Panc1 (cell line): ENCODE data around the gene PDZK1IP1. TPM values are rescaled to one million over a fixed set of nuclear protein-coding genes. Genes with fewer than 3 reads are reported as not detected.

Source experiments
- ATAC-seq: fragments of 200-7000 bp; cut with Tn5 transposase; 2 replicates; pipeline ENCODE4 v1.9.1; 2020; ENCODE audit warnings: mild to moderate bottlenecking, moderate library complexity
- BruUV-seq: library from RNA; stranded (reverse); fragments of 400-500 nt; replicated peaks from 2 replicates; lab custom pipeline; 2021; lab: Mats Ljungman, UMichigan
- CTCF ChIA-PET: fragments of 300-600 bp; sonication (Branson Sonifier 250); formaldehyde crosslinking; loops from one replicate; lab custom pipeline; 2022; ENCODE audit warnings: antibody characterized with exemption; lab: Charles Lee
- POLR2A ChIA-PET: fragments of 300-600 bp; sonication (Branson Sonifier 250); formaldehyde crosslinking; loops from one replicate; lab custom pipeline; 2022; ENCODE audit warnings: antibody characterized with exemption; lab: Charles Lee
- DNase-seq: peaks from one replicate; pipeline ENCODE4 v3.0.0-alpha.2; 2010; ENCODE audit warnings: low read depth, low spot score
- H3K27ac ChIP-seq: 2 replicates; pipeline ENCODE4 v1.5.1; 2011; ENCODE audit warnings: mild to moderate bottlenecking, low read length, inconsistent platforms
- H3K27me3 ChIP-seq: fragments of 200-500 bp; sonication (Bioruptor generic); 2 replicates; pipeline ENCODE4 v1.6.0; 2014; ENCODE audit warnings: low read length, inconsistent platforms; ENCODE audit not compliant: control insufficient read depth, insufficient read depth
- H3K36me3 ChIP-seq: fragments of 200-500 bp; sonication (Bioruptor generic); 2 replicates; pipeline ENCODE4 v1.5.1; 2014; ENCODE audit warnings: inconsistent platforms, mild to moderate bottlenecking, low read length, moderate library complexity; ENCODE audit not compliant: control insufficient read depth, insufficient read depth
- H3K4me1 ChIP-seq: 2 replicates; pipeline ENCODE4 v1.5.1; 2011; ENCODE audit warnings: inconsistent platforms, mild to moderate bottlenecking, low read length, moderate library complexity; ENCODE audit not compliant: control insufficient read depth, insufficient read depth
- H3K4me3 ChIP-seq, 2 experiments: 2 replicates each; pipeline ENCODE4 v1.5.1; 2011 to 2012; ENCODE audit warnings: low read depth in 2 of 2, low read length in 2 of 2, mild to moderate bottlenecking in 2 of 2, inconsistent platforms in 1 of 2, moderate library complexity in 1 of 2
- H3K9me3 ChIP-seq: fragments of 200-500 bp; sonication (Bioruptor generic); 2 replicates; pipeline ENCODE4 v1.5.1; 2014; ENCODE audit warnings: low read depth, mild to moderate bottlenecking, inconsistent platforms, low read length, moderate library complexity; ENCODE audit not compliant: control insufficient read depth, insufficient read depth
- POLR2AphosphoS5 ChIP-seq: IDR thresholded peaks from 2 replicates; pipeline ENCODE4 v1.6.1; 2012; ENCODE audit warnings: mild to moderate bottlenecking, low read depth, low read length, moderate library complexity
- SIN3A ChIP-seq: IDR thresholded peaks from 2 replicates; pipeline ENCODE4 v1.6.1; 2012; ENCODE audit warnings: low read depth, mild to moderate bottlenecking, low read length, moderate library complexity, borderline replicate concordance; ENCODE audit not compliant: insufficient read depth
- TCF7L2 ChIP-seq: IDR thresholded peaks from 2 replicates; pipeline ENCODE4 v1.6.1; 2011; ENCODE audit warnings: mild to moderate bottlenecking, low read depth, low read length, inconsistent platforms
- in situ Hi-C: cut with HindIII; loops from 2 replicates; pipeline ENCODE4 v1.10.0; 2016; ENCODE audit warnings: low sequenced_read_pairs, low pct_unique_long_range_greater_than_20kb
- intact Hi-C: fragments of 100-400 bp; cut with micrococcal nuclease; formaldehyde crosslinking; loops from one replicate; pipeline ENCODE4 v1.10.0; 2022; ENCODE audit not compliant: unreplicated experiment
- total RNA-seq: library from RNA; stranded (reverse); gene quantifications from one replicate; pipeline ENCODE4 v1.2.1, GENCODE V29; 2021; ENCODE audit not compliant: unreplicated experiment
- TF ChIP-seq, protein P1 (sequence below): fragments of 450-650 bp; IDR thresholded peaks from 2 replicates; pipeline ENCODE4 v1.5.1; 2017; ENCODE audit warnings: mild to moderate bottlenecking
- TF ChIP-seq, protein P2 (sequence below), 2 experiments: IDR thresholded peaks; 2 replicates each; pipeline ENCODE4 v1.6.1; 2011 to 2012; ENCODE audit warnings: low read depth in 2 of 2, control low read depth in 1 of 2, low read length in 1 of 2, mild to moderate bottlenecking in 1 of 2, moderate library complexity in 1 of 2; ENCODE audit not compliant: insufficient read depth in 1 of 2

Gene PDZK1IP1
- total RNA-seq, 1 experiment from 2014 or later, result not detected

DNA sequence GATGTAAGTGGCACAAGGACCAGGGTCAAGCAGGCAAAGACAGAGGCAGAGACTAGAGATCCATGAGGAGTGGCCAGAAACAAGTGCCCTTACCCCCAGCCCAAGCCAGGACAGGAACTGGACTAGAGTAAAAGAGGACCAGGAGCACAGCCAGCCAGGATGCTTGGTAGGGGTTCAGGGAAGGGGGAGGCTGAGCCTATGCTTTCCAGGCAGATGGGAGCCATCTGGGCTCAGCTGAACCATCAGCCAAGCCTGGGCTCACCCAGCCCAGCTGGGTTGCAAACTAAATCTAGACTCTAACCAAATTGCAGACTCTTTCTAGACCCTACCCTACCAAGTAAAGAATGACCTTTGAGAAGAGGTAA, 15.2 kb downstream of the PDZK1IP1 start:
- H3K27me3 ChIP-seq, result no peaks in the 10 kb centered on the region; the same call in 1 of the 2 replicates
- intact Hi-C loops (no loop called here), in situ Hi-C loops (no loop called here)
- ChIA-PET POLR2A (no interaction called here), CTCF (no interaction called here)
- H3K9me3 ChIP-seq, result no peaks in the 10 kb centered on the region
- no TSS peak for BruUV-seq
- H3K36me3 ChIP-seq, result no peaks in the 10 kb centered on the region
- H3K4me1 ChIP-seq, result no peaks in the 10 kb centered on the region
- no peak overlapping the region for H3K4me3 ChIP-seq
- no peak for ATAC-seq
- DNase-seq, result no peak
- TF ChIP-seq POLR2AphosphoS5 (no peak), TCF7L2 (no peak), SIN3A (no peak)
- TF ChIP-seq, protein P1, sequence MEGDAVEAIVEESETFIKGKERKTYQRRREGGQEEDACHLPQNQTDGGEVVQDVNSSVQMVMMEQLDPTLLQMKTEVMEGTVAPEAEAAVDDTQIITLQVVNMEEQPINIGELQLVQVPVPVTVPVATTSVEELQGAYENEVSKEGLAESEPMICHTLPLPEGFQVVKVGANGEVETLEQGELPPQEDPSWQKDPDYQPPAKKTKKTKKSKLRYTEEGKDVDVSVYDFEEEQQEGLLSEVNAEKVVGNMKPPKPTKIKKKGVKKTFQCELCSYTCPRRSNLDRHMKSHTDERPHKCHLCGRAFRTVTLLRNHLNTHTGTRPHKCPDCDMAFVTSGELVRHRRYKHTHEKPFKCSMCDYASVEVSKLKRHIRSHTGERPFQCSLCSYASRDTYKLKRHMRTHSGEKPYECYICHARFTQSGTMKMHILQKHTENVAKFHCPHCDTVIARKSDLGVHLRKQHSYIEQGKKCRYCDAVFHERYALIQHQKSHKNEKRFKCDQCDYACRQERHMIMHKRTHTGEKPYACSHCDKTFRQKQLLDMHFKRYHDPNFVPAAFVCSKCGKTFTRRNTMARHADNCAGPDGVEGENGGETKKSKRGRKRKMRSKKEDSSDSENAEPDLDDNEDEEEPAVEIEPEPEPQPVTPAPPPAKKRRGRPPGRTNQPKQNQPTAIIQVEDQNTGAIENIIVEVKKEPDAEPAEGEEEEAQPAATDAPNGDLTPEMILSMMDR, result no peak
- TF ChIP-seq, protein P2, sequence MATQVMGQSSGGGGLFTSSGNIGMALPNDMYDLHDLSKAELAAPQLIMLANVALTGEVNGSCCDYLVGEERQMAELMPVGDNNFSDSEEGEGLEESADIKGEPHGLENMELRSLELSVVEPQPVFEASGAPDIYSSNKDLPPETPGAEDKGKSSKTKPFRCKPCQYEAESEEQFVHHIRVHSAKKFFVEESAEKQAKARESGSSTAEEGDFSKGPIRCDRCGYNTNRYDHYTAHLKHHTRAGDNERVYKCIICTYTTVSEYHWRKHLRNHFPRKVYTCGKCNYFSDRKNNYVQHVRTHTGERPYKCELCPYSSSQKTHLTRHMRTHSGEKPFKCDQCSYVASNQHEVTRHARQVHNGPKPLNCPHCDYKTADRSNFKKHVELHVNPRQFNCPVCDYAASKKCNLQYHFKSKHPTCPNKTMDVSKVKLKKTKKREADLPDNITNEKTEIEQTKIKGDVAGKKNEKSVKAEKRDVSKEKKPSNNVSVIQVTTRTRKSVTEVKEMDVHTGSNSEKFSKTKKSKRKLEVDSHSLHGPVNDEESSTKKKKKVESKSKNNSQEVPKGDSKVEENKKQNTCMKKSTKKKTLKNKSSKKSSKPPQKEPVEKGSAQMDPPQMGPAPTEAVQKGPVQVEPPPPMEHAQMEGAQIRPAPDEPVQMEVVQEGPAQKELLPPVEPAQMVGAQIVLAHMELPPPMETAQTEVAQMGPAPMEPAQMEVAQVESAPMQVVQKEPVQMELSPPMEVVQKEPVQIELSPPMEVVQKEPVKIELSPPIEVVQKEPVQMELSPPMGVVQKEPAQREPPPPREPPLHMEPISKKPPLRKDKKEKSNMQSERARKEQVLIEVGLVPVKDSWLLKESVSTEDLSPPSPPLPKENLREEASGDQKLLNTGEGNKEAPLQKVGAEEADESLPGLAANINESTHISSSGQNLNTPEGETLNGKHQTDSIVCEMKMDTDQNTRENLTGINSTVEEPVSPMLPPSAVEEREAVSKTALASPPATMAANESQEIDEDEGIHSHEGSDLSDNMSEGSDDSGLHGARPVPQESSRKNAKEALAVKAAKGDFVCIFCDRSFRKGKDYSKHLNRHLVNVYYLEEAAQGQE (IDR thresholded peaks at IDR 0.05; ENCODE audit: insufficient read depth in 1 of 2, low read depth in 2 of 2, low read length in 1 of 2), result no peak
- H3K27ac ChIP-seq, result no peak overlapping the region

DNA sequence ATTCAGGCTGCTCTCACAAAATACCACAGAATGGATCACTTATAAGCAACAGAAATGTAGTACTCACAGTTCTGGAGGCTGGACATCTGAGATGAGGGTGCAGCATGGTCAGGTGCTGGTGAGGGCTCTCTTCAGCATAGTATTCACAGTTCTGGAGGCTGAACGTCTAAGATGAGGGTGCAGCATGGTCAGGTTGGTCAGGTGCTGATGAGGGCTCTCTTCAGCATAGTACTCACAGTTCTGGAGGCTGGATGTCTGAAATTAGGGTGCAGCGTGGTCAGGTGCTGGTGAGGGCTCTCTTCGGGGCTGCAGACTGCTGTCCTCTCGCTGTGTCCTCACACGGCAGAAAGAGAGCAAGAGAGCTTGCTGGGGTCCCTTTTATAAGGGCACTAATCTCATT, 17.1 kb downstream of the PDZK1IP1 start:
- TF ChIP-seq POLR2AphosphoS5, result no peak
- TF ChIP-seq, protein P2 (IDR thresholded peaks at IDR 0.05; ENCODE audit: insufficient read depth in 1 of 2, low read depth in 2 of 2, low read length in 1 of 2), result no peak
- no peaks in the 10 kb centered on the region for H3K4me1 ChIP-seq
- ChIA-PET CTCF (interaction anchor here (0.6 kb wide), 1 partner anchor 56 kb away, joined by 3 read pairs; no protein-coding TSS in a partner anchor), POLR2A (no interaction called here)
- no peak overlapping the region for H3K4me3 ChIP-seq
- intact Hi-C loops, result no loop called here
- BruUV-seq, result no TSS peak
- DNase-seq, result no peak
- no peak for ATAC-seq
- H3K36me3 ChIP-seq, result no peaks in the 10 kb centered on the region
- no peak overlapping the region for H3K27ac ChIP-seq
- no peaks in the 10 kb centered on the region for H3K9me3 ChIP-seq
- no peaks in the 10 kb centered on the region; the same call in 1 of the 2 replicates for H3K27me3 ChIP-seq
- in situ Hi-C loops, result no loop called here
